GF-D8 (cell line): ENCODE results near the gene CHTF8.
"Not testable (repeated sequence)": the region's sequence is repeated elsewhere in the genome, so short reads cannot be mapped to it uniquely, and the experiment has no call there.

Source experiments
- DNase-seq: peaks from one replicate; lab custom pipeline; 2025; lab: John Stamatoyannopoulos, UW

CHTF8 gene

GRCh38 chr16:69132424-69133252 is at the start of gene CHTF8, which contains the start of gene UTP4:
TSS of gene CHTF8 (minus strand) at chr16:69132588. CDS start at chr16:69121458, 11,130 bp downstream.
TSS of gene UTP4 (plus strand) at chr16:69132649. CDS start at chr16:69133460, 811 bp downstream.
- peak; percentile 35 for DNase-seq

GRCh38 chr16:69180011-69180338 is 47.6 kb upstream of the CHTF8 start:
- DNase-seq = no peak

GRCh38 chr16:69179328-69180010 is 47.1 kb upstream of the CHTF8 start:
- peak; percentile 44 for DNase-seq

GRCh38 chr16:69176033-69176800 is 43.8 kb upstream of the CHTF8 start:
- DNase-seq = no peak

DNA sequence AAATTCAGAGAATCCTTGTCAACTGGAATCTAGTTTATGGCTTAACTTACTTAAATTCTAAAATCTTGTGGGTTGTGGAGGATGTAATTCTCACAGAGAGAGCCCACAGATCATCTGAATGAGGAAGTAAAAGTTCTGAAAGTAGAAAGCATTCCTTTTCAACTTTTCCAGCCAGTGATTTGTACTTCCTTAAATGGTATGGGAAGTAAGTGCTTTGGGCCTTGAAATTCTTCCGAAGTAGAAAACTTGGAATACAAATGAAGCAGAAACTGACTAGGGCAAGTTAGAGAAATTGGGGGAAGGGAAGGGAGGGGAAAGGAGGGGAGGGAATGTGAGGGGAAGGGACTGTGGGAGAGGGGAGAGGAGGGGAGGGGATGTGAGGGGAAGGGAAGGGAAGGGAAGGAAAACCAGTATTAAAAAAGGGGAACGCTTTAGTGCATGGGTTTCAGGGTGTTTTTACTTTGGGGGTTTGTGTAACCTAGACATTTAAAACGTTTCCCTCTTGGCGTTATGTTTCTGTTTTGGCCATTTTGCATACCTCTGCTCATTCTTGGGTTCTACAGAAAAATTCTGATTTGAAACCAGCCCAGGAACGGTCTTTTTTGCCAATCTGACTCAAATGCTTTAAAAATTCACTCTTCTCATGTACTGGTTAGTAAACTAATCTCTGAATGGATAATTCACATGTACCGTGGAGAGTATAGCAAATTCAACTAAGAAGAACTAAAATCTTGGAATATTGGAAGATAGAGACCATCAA is 39.1 kb upstream of the CHTF8 start:
- peak; percentile 32 for DNase-seq

DNA sequence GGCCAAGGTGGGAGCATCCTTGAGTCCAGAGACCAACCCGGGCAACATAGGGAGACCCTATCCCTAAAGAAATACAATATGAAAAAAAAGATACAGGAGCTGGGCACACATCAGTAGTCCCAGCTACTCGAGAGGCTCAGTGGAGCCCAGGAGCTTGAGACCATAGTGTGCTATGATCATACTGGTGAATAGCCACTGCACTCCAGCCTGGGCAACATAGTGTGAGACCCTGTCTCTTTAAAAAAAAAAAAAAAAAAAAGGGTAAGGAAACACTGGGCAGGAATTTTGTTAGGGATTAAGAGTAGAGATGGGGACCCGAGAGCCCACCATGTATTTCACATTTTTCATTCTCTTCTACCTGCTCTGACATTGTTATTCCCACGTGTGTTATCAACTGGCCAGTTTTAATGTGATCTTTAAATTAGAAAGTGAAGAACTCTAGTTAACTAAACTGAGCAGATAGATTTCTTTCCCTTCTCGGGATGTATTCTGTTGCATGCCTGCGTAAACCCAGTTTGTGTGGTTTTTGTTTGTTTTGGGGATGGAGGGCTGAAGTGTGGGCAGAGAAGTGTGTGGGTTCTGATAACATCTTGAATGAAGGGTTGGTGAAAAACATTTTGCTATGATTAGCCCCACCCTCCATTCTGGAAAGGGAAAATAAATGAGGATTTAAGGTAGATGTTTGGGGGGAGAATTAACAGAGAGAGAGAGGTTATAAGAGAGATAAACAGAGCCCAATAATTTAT is 37.4 kb upstream of the CHTF8 start:
- DNase-seq = no peak

- DNase-seq = no peak
Observed at GRCh38 chr16:69169051-69169450, 36.7 kb upstream of the CHTF8 start.

DNA sequence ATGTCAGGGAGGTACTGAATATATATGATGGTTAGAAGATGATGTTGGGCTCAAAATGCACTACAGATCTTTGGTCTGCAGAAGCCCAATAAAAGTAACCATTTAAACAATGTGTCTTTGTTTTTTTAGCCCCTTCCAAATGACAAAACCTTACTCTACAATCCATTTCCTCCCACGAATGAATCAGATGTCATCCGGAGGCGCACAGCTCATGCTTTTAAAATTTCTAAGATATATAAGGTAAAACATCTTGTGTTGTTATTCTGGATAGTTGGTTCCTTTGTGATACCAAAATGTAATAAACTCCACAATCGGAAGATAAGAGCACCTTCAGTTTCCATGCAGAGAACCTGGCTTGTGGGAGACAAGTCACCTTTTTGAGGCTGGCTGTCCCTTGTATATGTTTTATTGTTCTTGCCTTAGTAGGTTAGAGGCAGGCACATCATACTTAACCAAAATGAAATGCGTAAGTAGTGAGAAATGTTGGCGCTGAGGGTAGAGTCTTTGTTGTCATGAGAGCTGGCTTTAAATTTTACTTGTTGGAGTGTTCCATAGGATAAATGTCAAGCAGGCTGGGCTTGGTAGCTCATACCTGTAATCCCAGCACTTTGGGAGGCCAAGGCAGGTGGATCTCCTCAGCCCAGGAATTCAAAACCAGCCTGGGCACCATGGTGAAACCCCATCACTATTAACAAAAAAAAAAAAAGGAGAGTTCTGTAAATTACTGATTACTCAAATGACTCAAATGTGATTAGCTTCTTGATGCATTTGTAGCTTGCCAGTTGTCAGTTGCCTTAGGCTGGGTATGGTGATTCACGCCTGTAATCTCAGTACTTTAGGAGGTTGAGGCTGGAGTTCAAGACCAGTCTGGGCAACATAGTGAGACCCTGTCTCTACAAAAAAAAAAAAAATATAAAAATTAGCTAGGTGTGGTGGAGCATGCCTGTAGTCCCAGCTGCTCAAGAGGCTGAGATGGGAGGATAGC is 34.9 kb upstream of the CHTF8 start:
- DNase-seq = no peak

DNA sequence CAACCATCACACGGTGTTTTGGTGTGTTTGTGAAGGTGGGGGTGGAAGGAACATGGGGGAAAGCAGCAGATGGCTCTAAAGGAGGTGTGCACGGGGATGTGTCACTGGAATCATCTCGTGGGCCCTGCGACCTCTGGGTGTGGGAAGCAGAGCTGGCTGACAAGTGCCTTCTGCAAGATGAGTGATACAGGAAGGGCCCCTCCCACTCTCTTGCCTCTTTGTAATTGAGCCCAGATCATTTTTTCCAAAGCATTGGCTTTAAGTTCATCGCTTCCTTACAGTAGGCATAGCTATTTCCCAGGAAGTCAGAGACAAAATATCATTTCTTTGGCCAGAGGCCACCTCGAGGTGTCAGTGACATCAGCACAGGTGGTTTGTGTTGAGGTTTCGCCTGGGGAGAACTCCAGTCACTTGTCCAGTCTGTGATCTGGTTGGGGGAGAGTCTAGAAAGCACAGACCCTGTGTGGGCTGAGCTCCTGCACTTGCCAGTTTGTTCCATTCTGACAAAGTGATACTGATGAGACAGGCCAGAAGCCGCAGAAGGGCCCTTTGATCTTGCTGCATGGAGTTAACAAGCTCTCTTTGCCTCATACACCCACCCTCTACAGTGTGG is 33.9 kb upstream of the CHTF8 start:
- no peak for DNase-seq

DNA sequence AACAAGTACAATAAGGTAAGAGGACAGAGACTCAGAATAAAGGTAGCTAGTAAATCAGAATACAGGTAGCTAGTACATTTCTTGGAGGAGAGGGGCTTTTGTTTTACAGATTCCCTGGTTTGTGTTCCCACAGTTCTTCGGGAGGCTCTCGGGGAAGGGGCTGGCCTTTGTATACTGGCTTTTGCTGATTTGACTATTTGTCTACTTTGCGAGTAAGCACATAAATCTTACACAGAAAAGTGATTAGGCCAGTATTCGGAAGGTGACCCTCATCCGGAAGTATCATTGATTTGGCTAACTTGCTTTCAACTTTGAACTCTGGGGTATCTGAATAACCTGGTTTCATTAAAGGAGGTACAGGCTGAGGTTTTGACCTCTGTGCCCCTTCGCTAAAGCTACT is 33.2 kb upstream of the CHTF8 start:
- DNase-seq = no peak

DNA sequence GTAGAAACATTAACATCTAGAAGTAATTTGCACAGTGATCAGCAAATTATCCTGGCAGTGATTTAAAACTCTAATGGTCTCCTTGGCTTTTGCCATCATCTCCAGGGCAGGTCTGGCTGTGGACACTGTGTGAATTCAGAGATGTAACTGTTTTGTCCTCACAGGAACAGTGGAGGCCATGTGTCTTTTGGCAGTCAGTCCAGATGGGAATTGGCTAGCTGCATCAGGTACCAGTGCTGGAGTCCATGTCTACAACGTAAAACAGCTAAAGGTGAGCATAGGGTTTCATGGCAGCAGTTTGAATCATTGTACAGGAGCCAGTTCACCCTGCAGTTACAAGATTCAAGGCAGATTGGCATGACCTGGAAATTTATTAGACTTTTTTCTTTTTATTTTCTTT is 27.8 kb upstream of the CHTF8 start:
- no peak for DNase-seq

- DNase-seq = no peak
Observed at GRCh38 chr16:69157196-69157595, 24.8 kb upstream of the CHTF8 start.

DNA sequence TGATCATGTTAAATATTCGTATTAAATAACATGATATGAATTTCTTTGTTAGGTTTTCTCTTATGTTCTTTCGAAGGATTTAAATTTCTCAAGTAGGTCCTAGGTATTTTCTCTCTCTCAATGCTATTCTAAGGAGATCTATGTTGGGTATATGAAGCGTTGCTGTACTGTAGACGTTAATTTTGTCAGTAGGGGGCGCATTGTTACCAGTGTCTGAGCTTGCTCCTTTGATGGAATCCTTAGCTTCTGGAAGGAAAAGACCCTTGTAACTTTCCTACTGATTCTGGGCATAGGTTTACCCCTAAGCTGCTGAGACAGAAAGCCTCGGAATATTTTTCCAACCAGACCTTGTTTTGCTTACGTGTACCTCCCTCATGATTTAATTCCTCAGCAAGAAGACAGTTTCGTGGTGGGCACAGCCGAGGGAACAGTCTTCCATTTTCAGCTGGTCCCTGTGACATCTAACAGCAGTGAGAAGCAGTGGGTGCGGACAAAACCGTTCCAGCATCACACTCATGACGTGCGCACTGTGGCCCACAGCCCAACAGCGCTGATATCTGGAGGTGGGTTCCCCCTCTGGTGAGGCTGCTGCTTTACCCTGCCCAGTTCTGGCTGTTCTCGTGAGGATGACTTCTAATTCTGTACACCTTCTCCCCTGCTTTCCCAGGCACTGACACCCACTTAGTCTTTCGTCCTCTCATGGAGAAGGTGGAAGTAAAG is 17.9 kb upstream of the CHTF8 start:
- DNase-seq = peak; percentile 32

GRCh38 chr16:69149621-69150020 is 17.2 kb upstream of the CHTF8 start:
- not testable (repeated sequence) for DNase-seq

- no peak for DNase-seq
Observed at GRCh38 chr16:69145658-69146057, 13.3 kb upstream of the CHTF8 start.

DNA sequence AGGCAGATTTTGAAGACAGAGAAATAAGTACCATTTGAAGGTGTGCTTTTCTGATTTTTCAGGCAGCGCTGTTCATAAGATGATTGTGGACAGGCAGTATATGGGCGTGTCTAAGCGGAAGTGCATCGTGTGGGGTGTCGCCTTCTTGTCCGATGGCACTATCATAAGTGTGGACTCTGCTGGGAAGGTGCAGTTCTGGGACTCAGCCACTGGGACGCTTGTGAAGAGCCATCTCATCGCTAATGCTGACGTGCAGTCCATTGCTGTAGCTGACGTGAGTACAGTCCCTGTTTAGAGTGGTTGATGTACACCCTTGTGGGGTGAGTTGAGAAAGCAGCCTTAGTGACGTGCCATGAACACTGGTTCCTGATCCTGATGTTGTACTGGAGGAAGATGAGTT is 10.7 kb upstream of the CHTF8 start:
- DNase-seq = no peak

DNA sequence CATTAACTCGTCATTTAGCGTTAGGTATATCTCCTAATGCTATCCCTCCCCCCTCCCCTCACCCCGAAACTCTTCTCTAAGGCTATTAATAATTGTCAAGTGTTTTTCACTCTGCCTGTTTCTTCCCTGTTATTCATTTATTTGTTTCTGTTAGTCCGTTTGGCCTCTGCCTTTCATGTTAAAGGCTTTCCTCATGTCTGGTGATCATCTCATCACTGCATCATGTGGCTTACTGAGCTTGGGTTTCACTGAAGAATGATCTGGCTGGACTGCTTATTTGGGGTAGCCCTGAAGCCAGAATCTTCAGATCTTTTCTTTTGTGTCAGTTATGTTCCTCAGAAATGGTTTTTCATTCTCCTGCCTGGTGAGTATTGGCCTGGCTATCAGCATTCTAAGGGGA is 9.5 kb upstream of the CHTF8 start:
- no peak for DNase-seq

GRCh38 chr16:69141014-69141413 is 8.6 kb upstream of the CHTF8 start:
- DNase-seq = no peak

DNA sequence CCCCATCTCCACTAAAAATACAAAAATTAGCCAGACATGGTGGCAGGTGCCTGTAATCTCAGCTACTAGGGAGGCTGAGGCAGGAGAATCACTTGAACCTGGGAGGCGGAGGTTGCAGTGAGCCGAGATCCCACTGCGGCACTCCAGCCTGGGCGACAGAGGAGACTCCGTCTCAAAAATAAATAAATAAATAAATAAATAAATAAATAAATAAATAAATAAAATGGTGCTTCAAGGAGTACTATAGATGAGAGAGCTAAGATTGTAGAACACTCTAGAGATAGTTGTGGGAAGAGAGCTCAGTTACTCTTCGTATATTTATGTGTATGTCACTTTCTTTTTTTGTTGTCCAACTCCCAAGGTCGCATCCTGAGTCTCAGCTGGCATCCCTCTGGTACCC is 7.1 kb upstream of the CHTF8 start:
- not testable (repeated sequence) for DNase-seq
